HepG2 (cell line): Measurements from ENCODE around the gene MLYCD. TPM values are rescaled to one million over a fixed set of nuclear protein-coding genes. Genes with fewer than 3 reads are reported as not detected.

Source experiments
- EHMT2 ChIP-seq: fragments of 200-600 bp; sonication (generic); IDR thresholded peaks from 2 replicates; pipeline ENCODE4 v1.7.0; 2017; ENCODE audit warnings: antibody characterized with exemption, low read depth, low read length, borderline replicate concordance
- IKZF4 ChIP-seq: sonication (generic); formaldehyde crosslinking; IDR thresholded peaks from 2 replicates; pipeline ENCODE4 v1.5.1; 2020; ENCODE audit warnings: borderline replicate concordance, mild to moderate bottlenecking, low read depth, missing genetic modification reagents; ENCODE audit errors: not compliant biosample characterization
- SRSF4 ChIP-seq: fragments of 200-400 bp; formaldehyde crosslinking; IDR thresholded peaks from one replicate; pipeline ENCODE4 v1.6.1; 2018; ENCODE audit warnings: mild to moderate bottlenecking, low read depth, low read length, moderate library complexity; ENCODE audit not compliant: poor library complexity, severe bottlenecking
- ZNF253 ChIP-seq: sonication (generic); formaldehyde crosslinking; IDR thresholded peaks from 2 replicates; pipeline ENCODE4 v1.8.0; 2022; ENCODE audit warnings: mild to moderate bottlenecking, missing genetic modification reagents, borderline replicate concordance
- polyA plus RNA-seq, 8 experiments: library from polyadenylated mRNA; depleted of rRNA in 3 of 8; stranded (reverse) in 7 of 8; unstranded in 1 of 8; fragments of >200 nt; fragmentation: Illumina TruSeq in 4 of 8; extraction: Trizol in 4 of 8; gene quantifications; 2 replicates each; pipeline versions ENCODE4 v1.2.1 to v1.2.3, GENCODE V29; 2011 to 2016; ENCODE audit warnings: low read depth in 4 of 8, missing spikeins in 1 of 8, mixed read lengths in 1 of 8; ENCODE audit not compliant: insufficient read depth in 1 of 8
- total RNA-seq, 5 experiments: library from RNA; depleted of rRNA; stranded (reverse); fragments of >200 nt; fragmentation: Illumina TruSeq; extraction: Trizol; gene quantifications; 2 replicates each; pipeline ENCODE4 v1.2.3, GENCODE V29; 2016; ENCODE audit warnings: low read depth in 1 of 5
- TF ChIP-seq, protein P1 (sequence below): sonication (generic); formaldehyde crosslinking; IDR thresholded peaks from 2 replicates; pipeline ENCODE4 v1.5.0; 2020; ENCODE audit warnings: mild to moderate bottlenecking, missing genetic modification reagents, borderline replicate concordance
- TF ChIP-seq, protein P2 (sequence below): sonication (generic); formaldehyde crosslinking; IDR thresholded peaks from 2 replicates; pipeline ENCODE4 v1.4.0; 2020; ENCODE audit warnings: missing genetic modification reagents
- TF ChIP-seq, protein P3 (sequence below): sonication (generic); formaldehyde crosslinking; IDR thresholded peaks from 2 replicates; pipeline ENCODE4 v1.4.0; 2020; ENCODE audit warnings: missing genetic modification reagents
- TF ChIP-seq, protein P4 (sequence below): sonication (generic); formaldehyde crosslinking; IDR thresholded peaks from 2 replicates; pipeline ENCODE4 v1.4.0; 2020; ENCODE audit warnings: missing genetic modification reagents

MLYCD gene
- total and polyA plus RNA-seq, 2 of the 13 experiments (the other 11 are each of a cell fraction or from before 2014, with no cell fraction given) = 1.8 to 4.0 TPM

DNA sequence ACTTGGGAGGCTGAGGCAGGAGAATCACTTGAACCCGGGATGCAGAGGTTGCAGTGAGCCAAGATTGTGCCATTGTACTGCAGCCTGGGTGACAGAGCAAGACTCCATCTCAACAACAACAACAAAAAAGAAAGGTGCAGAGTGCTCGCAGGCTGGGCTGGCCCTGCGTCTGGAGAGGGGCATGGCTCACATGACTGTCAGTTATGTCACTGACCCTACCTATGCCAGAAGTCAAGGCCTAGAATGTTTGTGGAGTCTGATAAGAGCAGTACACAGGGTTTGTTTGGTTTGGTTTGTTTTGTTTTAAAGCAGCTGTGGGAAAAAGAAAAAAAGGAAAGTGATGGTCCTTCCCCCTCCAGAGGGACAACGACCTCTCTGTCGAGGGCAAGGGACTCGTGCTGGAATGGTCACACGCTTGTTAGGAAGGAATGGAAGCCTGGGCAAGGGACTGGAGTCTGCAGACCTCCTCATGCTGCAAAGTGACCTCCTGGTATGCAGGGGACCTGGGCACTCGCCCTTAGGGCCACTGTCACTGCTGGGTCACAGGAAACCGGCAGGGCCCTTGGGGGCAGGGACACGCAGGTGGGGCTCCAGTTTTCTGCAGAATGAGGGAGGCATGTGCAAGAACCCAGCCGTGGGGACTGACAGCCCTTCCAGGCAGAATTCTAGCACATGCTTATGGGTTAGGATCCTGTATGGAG is 44.0 kb downstream of the MLYCD start (continued):
- TF ChIP-seq, protein P1, sequence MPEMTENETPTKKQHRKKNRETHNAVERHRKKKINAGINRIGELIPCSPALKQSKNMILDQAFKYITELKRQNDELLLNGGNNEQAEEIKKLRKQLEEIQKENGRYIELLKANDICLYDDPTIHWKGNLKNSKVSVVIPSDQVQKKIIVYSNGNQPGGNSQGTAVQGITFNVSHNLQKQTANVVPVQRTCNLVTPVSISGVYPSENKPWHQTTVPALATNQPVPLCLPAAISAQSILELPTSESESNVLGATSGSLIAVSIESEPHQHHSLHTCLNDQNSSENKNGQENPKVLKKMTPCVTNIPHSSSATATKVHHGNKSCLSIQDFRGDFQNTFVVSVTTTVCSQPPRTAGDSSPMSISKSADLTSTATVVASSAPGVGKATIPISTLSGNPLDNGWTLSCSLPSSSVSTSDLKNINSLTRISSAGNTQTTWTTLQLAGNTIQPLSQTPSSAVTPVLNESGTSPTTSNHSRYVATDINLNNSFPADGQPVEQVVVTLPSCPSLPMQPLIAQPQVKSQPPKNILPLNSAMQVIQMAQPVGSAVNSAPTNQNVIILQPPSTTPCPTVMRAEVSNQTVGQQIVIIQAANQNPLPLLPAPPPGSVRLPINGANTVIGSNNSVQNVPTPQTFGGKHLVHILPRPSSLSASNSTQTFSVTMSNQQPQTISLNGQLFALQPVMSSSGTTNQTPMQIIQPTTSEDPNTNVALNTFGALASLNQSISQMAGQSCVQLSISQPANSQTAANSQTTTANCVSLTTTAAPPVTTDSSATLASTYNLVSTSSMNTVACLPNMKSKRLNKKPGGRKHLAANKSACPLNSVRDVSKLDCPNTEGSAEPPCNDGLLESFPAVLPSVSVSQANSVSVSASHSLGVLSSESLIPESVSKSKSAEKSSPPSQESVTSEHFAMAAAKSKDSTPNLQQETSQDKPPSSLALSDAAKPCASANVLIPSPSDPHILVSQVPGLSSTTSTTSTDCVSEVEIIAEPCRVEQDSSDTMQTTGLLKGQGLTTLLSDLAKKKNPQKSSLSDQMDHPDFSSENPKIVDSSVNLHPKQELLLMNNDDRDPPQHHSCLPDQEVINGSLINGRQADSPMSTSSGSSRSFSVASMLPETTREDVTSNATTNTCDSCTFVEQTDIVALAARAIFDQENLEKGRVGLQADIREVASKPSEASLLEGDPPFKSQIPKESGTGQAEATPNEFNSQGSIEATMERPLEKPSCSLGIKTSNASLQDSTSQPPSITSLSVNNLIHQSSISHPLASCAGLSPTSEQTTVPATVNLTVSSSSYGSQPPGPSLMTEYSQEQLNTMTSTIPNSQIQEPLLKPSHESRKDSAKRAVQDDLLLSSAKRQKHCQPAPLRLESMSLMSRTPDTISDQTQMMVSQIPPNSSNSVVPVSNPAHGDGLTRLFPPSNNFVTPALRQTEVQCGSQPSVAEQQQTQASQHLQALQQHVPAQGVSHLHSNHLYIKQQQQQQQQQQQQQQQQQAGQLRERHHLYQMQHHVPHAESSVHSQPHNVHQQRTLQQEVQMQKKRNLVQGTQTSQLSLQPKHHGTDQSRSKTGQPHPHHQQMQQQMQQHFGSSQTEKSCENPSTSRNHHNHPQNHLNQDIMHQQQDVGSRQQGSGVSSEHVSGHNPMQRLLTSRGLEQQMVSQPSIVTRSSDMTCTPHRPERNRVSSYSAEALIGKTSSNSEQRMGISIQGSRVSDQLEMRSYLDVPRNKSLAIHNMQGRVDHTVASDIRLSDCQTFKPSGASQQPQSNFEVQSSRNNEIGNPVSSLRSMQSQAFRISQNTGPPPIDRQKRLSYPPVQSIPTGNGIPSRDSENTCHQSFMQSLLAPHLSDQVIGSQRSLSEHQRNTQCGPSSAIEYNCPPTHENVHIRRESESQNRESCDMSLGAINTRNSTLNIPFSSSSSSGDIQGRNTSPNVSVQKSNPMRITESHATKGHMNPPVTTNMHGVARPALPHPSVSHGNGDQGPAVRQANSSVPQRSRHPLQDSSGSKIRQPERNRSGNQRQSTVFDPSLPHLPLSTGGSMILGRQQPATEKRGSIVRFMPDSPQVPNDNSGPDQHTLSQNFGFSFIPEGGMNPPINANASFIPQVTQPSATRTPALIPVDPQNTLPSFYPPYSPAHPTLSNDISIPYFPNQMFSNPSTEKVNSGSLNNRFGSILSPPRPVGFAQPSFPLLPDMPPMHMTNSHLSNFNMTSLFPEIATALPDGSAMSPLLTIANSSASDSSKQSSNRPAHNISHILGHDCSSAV (CRISPR knock-in tag) = no peak
- TF ChIP-seq, protein P2, sequence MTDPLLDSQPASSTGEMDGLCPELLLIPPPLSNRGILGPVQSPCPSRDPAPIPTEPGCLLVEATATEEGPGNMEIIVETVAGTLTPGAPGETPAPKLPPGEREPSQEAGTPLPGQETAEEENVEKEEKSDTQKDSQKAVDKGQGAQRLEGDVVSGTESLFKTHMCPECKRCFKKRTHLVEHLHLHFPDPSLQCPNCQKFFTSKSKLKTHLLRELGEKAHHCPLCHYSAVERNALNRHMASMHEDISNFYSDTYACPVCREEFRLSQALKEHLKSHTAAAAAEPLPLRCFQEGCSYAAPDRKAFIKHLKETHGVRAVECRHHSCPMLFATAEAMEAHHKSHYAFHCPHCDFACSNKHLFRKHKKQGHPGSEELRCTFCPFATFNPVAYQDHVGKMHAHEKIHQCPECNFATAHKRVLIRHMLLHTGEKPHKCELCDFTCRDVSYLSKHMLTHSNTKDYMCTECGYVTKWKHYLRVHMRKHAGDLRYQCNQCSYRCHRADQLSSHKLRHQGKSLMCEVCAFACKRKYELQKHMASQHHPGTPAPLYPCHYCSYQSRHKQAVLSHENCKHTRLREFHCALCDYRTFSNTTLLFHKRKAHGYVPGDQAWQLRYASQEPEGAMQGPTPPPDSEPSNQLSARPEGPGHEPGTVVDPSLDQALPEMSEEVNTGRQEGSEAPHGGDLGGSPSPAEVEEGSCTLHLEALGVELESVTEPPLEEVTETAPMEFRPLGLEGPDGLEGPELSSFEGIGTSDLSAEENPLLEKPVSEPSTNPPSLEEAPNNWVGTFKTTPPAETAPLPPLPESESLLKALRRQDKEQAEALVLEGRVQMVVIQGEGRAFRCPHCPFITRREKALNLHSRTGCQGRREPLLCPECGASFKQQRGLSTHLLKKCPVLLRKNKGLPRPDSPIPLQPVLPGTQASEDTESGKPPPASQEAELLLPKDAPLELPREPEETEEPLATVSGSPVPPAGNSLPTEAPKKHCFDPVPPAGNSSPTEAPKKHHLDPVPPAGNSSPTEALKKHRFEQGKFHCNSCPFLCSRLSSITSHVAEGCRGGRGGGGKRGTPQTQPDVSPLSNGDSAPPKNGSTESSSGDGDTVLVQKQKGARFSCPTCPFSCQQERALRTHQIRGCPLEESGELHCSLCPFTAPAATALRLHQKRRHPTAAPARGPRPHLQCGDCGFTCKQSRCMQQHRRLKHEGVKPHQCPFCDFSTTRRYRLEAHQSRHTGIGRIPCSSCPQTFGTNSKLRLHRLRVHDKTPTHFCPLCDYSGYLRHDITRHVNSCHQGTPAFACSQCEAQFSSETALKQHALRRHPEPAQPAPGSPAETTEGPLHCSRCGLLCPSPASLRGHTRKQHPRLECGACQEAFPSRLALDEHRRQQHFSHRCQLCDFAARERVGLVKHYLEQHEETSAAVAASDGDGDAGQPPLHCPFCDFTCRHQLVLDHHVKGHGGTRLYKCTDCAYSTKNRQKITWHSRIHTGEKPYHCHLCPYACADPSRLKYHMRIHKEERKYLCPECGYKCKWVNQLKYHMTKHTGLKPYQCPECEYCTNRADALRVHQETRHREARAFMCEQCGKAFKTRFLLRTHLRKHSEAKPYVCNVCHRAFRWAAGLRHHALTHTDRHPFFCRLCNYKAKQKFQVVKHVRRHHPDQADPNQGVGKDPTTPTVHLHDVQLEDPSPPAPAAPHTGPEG (CRISPR knock-in tag) = peak; percentile 29; the same call in 1 of the 2 replicates
- no peak for TF ChIP-seq EHMT2
- TF ChIP-seq, protein P3, sequence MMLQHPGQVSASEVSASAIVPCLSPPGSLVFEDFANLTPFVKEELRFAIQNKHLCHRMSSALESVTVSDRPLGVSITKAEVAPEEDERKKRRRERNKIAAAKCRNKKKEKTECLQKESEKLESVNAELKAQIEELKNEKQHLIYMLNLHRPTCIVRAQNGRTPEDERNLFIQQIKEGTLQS (CRISPR knock-in tag) = no peak; the same call in 1 of the 2 replicates
- no peak for TF ChIP-seq IKZF4 (CRISPR knock-in tag)
- no peak for TF ChIP-seq SRSF4
- TF ChIP-seq, protein P4, sequence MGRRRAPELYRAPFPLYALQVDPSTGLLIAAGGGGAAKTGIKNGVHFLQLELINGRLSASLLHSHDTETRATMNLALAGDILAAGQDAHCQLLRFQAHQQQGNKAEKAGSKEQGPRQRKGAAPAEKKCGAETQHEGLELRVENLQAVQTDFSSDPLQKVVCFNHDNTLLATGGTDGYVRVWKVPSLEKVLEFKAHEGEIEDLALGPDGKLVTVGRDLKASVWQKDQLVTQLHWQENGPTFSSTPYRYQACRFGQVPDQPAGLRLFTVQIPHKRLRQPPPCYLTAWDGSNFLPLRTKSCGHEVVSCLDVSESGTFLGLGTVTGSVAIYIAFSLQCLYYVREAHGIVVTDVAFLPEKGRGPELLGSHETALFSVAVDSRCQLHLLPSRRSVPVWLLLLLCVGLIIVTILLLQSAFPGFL (CRISPR knock-in tag) = no peak
- no peak; the same call in none of the 2 replicates for TF ChIP-seq ZNF253 (CRISPR knock-in tag)
